Islet precursor cell (in vitro differentiated cells): Measurements from ENCODE around the gene WDR59.
"Not testable (repeated sequence)": the region's sequence is repeated elsewhere in the genome, so short reads cannot be mapped to it uniquely, and the experiment has no call there.

Experiments
- DNase-seq: peaks from one replicate; pipeline ENCODE4 v3.0.0-alpha.2; 2018

WDR59 gene

GRCh38 chr16:75011634-75012307 lies 26.8 kb upstream of the WDR59 start:
- no peak for DNase-seq

- no peak for DNase-seq
Measured at GRCh38 chr16:75010427-75010826, 25.5 kb upstream of the WDR59 start.

- no peak for DNase-seq
Measured at GRCh38 chr16:75007443-75007842, 22.5 kb upstream of the WDR59 start.

- DNase-seq, result no peak
Measured at GRCh38 chr16:75005697-75006096, 20.8 kb upstream of the WDR59 start.

- no peak for DNase-seq
Measured at GRCh38 chr16:75004460-75004859, 19.5 kb upstream of the WDR59 start.

- peak; percentile 61 for DNase-seq
Measured at GRCh38 chr16:75003931-75004330, 19.0 kb upstream of the WDR59 start.

GRCh38 chr16:75002474-75002873 lies 17.6 kb upstream of the WDR59 start:
- peak; percentile 75 for DNase-seq

- DNase-seq, result peak; percentile 61
Measured at GRCh38 chr16:75000481-75001081, 15.7 kb upstream of the WDR59 start.

- peak; percentile 67 for DNase-seq
Measured at GRCh38 chr16:74999609-75000480, 14.9 kb upstream of the WDR59 start.

- peak; percentile 61 for DNase-seq
Measured at GRCh38 chr16:74999219-74999608, 14.3 kb upstream of the WDR59 start.

- DNase-seq, result peak; percentile 93
Measured at GRCh38 chr16:74998481-74999218, 13.7 kb upstream of the WDR59 start, which contains the start of gene ZNRF1. Gene ZNRF1, plus strand, starts transcription at chr16:74999024. Its CDS starts 648 bp downstream, at chr16:74999672.

- no peak for DNase-seq
Measured at GRCh38 chr16:74997042-74997491, 12.1 kb upstream of the WDR59 start.

- no peak for DNase-seq
Measured at GRCh38 chr16:74995986-74996385, 11.1 kb upstream of the WDR59 start.

- no peak for DNase-seq
Measured at GRCh38 chr16:74991593-74992403, 6.9 kb upstream of the WDR59 start.

GRCh38 chr16:74991268-74991592 lies 6.3 kb upstream of the WDR59 start:
- DNase-seq, result no peak

- no peak for DNase-seq
Measured at GRCh38 chr16:74990832-74991231, 5.9 kb upstream of the WDR59 start.

- not testable (repeated sequence) for DNase-seq
Measured at GRCh38 chr16:74989864-74990263, 4.9 kb upstream of the WDR59 start.

- DNase-seq, result no peak
Measured at GRCh38 chr16:74987027-74987681, 2.2 kb upstream of the WDR59 start.

- no peak for DNase-seq
Measured at GRCh38 chr16:74984194-74984528, 762 bp downstream of the WDR59 start.

- DNase-seq, result no peak
Measured at GRCh38 chr16:74982256-74982655, 2.7 kb downstream of the WDR59 start.

- no peak for DNase-seq
Measured at GRCh38 chr16:74975591-74975990, 9.3 kb downstream of the WDR59 start.

- no peak for DNase-seq
Measured at GRCh38 chr16:74973304-74973703, 11.6 kb downstream of the WDR59 start.
